ENCODE measurements around the gene ICOS. TPM values are rescaled to one million over a fixed set of nuclear protein-coding genes. Genes with fewer than 3 reads are reported as not detected.
"Not testable (repeated sequence)": the region's sequence is repeated elsewhere in the genome, so short reads cannot be mapped to it uniquely, and the experiment has no call there.

ICOS gene
- total RNA-seq, 1 experiment from 2014 or later = 0.18 TPM

DNA sequence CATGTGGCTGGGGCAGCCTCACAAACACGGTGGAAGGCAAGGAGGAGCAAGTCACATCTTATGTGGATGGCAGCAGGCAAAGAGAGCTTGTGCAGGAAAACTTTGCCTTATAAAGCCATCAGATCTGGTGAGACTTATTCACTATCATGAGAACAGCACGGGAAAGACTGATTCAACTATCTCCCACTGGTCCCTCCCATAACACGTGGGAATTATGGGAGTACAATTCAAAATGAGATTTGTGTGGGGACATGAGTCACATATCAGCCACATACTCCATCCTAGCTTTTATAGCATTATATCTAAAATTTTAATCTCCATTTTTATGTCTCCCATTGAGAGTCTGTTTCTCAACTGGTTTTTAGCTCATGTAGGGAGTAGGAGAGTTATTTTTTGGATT is 45.7 kb downstream of the ICOS start:
- Histone ChIP-seq H3K4me3 (ENCODE audit: low read depth in 2 of 2, low read length in 2 of 2) (no peak overlapping the region), H3K4me1 (ENCODE audit: control insufficient read depth, insufficient read depth, low read length) (no peaks in the 10 kb centered on the region), H3K27ac (ENCODE audit: low read length) (no peak overlapping the region), H3K36me3 (ENCODE audit: control insufficient read depth, insufficient read depth, low read length) (no peaks in the 10 kb centered on the region), H3K9me3 (ENCODE audit: control insufficient read depth, insufficient read depth, low read depth, low read length) (no peaks in the 10 kb centered on the region), H3K27me3 (ENCODE audit: control insufficient read depth, insufficient read depth, low read length) (0 out of 2 replicates have a peak, but pooled peaks cover 3% of the 10 kb centered on the region)
- ChIA-PET POLR2A (no interaction called here), CTCF (interaction anchor here (0.6 kb wide), 1 partner anchor 1944 kb away, joined by 3 read pairs; no protein-coding TSS in a partner anchor)
- in situ Hi-C loops (cut with HindIII; ENCODE audit: low pct_unique_long_range_greater_than_20kb, low sequenced_read_pairs) = no loop called here
- TF ChIP-seq SIN3A (IDR thresholded peaks at IDR 0.05; ENCODE audit: borderline replicate concordance, insufficient read depth, low read depth, low read length) (no peak), POLR2AphosphoS5 (IDR thresholded peaks at IDR 0.05; ENCODE audit: low read depth, low read length) (no peak), TCF7L2 (IDR thresholded peaks at IDR 0.05; ENCODE audit: low read depth, low read length) (no peak)
- TF ChIP-seq, protein P1, sequence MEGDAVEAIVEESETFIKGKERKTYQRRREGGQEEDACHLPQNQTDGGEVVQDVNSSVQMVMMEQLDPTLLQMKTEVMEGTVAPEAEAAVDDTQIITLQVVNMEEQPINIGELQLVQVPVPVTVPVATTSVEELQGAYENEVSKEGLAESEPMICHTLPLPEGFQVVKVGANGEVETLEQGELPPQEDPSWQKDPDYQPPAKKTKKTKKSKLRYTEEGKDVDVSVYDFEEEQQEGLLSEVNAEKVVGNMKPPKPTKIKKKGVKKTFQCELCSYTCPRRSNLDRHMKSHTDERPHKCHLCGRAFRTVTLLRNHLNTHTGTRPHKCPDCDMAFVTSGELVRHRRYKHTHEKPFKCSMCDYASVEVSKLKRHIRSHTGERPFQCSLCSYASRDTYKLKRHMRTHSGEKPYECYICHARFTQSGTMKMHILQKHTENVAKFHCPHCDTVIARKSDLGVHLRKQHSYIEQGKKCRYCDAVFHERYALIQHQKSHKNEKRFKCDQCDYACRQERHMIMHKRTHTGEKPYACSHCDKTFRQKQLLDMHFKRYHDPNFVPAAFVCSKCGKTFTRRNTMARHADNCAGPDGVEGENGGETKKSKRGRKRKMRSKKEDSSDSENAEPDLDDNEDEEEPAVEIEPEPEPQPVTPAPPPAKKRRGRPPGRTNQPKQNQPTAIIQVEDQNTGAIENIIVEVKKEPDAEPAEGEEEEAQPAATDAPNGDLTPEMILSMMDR (IDR thresholded peaks at IDR 0.05) = no peak
- TF ChIP-seq, protein P2, sequence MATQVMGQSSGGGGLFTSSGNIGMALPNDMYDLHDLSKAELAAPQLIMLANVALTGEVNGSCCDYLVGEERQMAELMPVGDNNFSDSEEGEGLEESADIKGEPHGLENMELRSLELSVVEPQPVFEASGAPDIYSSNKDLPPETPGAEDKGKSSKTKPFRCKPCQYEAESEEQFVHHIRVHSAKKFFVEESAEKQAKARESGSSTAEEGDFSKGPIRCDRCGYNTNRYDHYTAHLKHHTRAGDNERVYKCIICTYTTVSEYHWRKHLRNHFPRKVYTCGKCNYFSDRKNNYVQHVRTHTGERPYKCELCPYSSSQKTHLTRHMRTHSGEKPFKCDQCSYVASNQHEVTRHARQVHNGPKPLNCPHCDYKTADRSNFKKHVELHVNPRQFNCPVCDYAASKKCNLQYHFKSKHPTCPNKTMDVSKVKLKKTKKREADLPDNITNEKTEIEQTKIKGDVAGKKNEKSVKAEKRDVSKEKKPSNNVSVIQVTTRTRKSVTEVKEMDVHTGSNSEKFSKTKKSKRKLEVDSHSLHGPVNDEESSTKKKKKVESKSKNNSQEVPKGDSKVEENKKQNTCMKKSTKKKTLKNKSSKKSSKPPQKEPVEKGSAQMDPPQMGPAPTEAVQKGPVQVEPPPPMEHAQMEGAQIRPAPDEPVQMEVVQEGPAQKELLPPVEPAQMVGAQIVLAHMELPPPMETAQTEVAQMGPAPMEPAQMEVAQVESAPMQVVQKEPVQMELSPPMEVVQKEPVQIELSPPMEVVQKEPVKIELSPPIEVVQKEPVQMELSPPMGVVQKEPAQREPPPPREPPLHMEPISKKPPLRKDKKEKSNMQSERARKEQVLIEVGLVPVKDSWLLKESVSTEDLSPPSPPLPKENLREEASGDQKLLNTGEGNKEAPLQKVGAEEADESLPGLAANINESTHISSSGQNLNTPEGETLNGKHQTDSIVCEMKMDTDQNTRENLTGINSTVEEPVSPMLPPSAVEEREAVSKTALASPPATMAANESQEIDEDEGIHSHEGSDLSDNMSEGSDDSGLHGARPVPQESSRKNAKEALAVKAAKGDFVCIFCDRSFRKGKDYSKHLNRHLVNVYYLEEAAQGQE (IDR thresholded peaks at IDR 0.05; ENCODE audit: insufficient read depth in 1 of 2, low read depth in 2 of 2, low read length in 1 of 2) = no peak
- DNase-seq (ENCODE audit: low read depth, low spot score) (no peak), ATAC-seq (no peak)
- intact Hi-C loops (cut with micrococcal nuclease; ENCODE audit: unreplicated experiment) = no loop called here
- no TSS peak for BruUV-seq (replicated peaks)

DNA sequence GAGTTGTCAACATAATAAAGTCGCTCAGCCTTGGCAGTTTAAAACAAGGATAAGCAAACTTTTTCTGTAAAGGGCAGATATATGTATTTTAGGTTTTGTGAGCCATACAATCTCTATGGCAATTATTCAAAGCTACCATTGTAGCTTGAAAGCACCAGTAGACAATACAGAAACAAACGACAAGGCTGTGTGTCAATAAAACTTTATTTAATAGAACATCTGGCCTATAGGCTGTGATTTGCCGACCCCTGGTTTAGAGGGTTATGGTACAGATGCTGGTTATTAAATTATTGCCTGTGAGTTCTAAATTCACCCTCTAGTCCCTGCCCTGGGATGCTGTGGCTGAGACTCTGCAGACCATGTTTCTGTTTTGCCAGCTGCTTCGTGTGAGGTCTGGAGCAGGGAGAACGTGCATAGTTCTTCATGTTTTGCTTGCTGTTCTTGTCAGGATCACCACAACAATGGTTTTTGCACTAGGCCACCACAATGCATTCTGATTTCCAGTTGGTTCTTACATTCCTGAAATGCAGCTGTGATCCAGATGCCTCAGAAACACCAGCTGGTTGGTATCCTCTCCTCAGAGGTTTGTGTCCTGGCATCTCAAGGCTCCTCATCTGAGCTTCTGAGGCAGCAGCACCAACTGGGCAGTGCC is 46.6 kb downstream of the ICOS start:
- POLR2A ChIA-PET = no interaction called here
- CTCF ChIA-PET = no interaction called here
- intact Hi-C loops (cut with micrococcal nuclease; ENCODE audit: unreplicated experiment) (no loop called here), in situ Hi-C loops (cut with HindIII; ENCODE audit: low pct_unique_long_range_greater_than_20kb, low sequenced_read_pairs) (no loop called here)
- TF ChIP-seq, protein P1 (IDR thresholded peaks at IDR 0.05) = no peak
- TF ChIP-seq TCF7L2 (IDR thresholded peaks at IDR 0.05; ENCODE audit: low read depth, low read length) (no peak), POLR2AphosphoS5 (IDR thresholded peaks at IDR 0.05; ENCODE audit: low read depth, low read length) (no peak), SIN3A (IDR thresholded peaks at IDR 0.05; ENCODE audit: borderline replicate concordance, insufficient read depth, low read depth, low read length) (no peak)
- TF ChIP-seq, protein P2 (IDR thresholded peaks at IDR 0.05; ENCODE audit: insufficient read depth in 1 of 2, low read depth in 2 of 2, low read length in 1 of 2) = no peak
- Histone ChIP-seq H3K27me3 (ENCODE audit: control insufficient read depth, insufficient read depth, low read length) (0 out of 2 replicates have a peak, but pooled peaks cover 3% of the 10 kb centered on the region), H3K4me3 (ENCODE audit: low read depth in 2 of 2, low read length in 2 of 2) (no peak overlapping the region), H3K4me1 (ENCODE audit: control insufficient read depth, insufficient read depth, low read length) (no peaks in the 10 kb centered on the region), H3K9me3 (ENCODE audit: control insufficient read depth, insufficient read depth, low read depth, low read length) (no peaks in the 10 kb centered on the region), H3K27ac (ENCODE audit: low read length) (no peak overlapping the region), H3K36me3 (ENCODE audit: control insufficient read depth, insufficient read depth, low read length) (no peaks in the 10 kb centered on the region)
- ATAC-seq (no peak), DNase-seq (ENCODE audit: low read depth, low spot score) (no peak)
- no TSS peak for BruUV-seq (replicated peaks)

DNA sequence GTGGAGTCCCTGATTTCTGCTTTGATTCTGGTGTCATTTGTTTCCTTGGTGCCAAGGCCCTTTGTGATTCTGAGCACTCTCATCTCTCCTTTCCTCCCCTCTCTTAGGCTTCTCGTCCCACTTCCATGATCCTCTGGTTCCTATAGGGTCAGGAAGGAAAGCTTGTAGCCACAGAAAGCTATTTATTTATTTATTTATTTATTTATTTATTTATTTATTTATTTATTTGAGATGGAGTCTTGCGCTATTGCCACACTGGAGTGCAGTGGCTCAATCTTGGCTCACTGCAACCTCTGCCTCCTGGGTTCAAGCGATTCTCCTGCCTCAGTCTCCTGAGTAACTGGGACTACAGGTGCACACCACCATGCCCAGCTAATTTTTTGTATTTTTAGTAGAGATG is 49.4 kb downstream of the ICOS start:
- in situ Hi-C loops (cut with HindIII; ENCODE audit: low pct_unique_long_range_greater_than_20kb, low sequenced_read_pairs); DNase-seq (ENCODE audit: low read depth, low spot score); H3K9me3 ChIP-seq (ENCODE audit: control insufficient read depth, insufficient read depth, low read depth, low read length); CTCF ChIA-PET; H3K4me1 ChIP-seq (ENCODE audit: control insufficient read depth, insufficient read depth, low read length); ATAC-seq; intact Hi-C loops (cut with micrococcal nuclease; ENCODE audit: unreplicated experiment); BruUV-seq (replicated peaks); H3K27me3 ChIP-seq (ENCODE audit: control insufficient read depth, insufficient read depth, low read length); POLR2A ChIA-PET; H3K27ac ChIP-seq (ENCODE audit: low read length); H3K4me3 ChIP-seq (ENCODE audit: low read depth in 2 of 2, low read length in 2 of 2); H3K36me3 ChIP-seq (ENCODE audit: control insufficient read depth, insufficient read depth, low read length): not testable (repeated sequence)
